Stromal cell of bone marrow (primary cell): ENCODE data around the gene SUB1.
"Not testable (repeated sequence)": the region's sequence is repeated elsewhere in the genome, so short reads cannot be mapped to it uniquely, and the experiment has no call there.

Source experiments
- DNase-seq: peaks from one replicate; pipeline ENCODE4 v3.0.0-alpha.2; 2012; ENCODE audit warnings: low read depth

The SUB1 gene

GRCh38 chr5:32600054-32600622 is 14.8 kb downstream of the SUB1 start:
- peak; percentile 94 for DNase-seq

GRCh38 chr5:32601623-32602295 is 16.4 kb downstream of the SUB1 start:
- no peak for DNase-seq

GRCh38 chr5:32602906-32603305 is 17.5 kb downstream of the SUB1 start:
- no peak for DNase-seq

- no peak for DNase-seq
These were observed 19.7 kb downstream of the SUB1 start for GRCh38 chr5:32604800-32605765.

- no peak for DNase-seq
These were observed 20.4 kb downstream of the SUB1 start for GRCh38 chr5:32605766-32606152.

GRCh38 chr5:32612134-32612888 is 27.0 kb downstream of the SUB1 start:
- no peak for DNase-seq

- peak; percentile 68 for DNase-seq
These were observed 27.8 kb downstream of the SUB1 start for GRCh38 chr5:32613050-32613672.

GRCh38 chr5:32615236-32615635 is 29.9 kb downstream of the SUB1 start:
- no peak for DNase-seq

GRCh38 chr5:32618962-32619361 is 33.6 kb downstream of the SUB1 start:
- DNase-seq, result no peak

GRCh38 chr5:32621256-32621655 is 35.9 kb downstream of the SUB1 start:
- no peak for DNase-seq

- DNase-seq, result no peak
These were observed 39.7 kb downstream of the SUB1 start for GRCh38 chr5:32625106-32625505.

- no peak for DNase-seq
These were observed 40.2 kb downstream of the SUB1 start for GRCh38 chr5:32625547-32625946.

- DNase-seq, result no peak
These were observed 42.0 kb downstream of the SUB1 start for GRCh38 chr5:32627219-32627870.

- DNase-seq, result no peak
These were observed 42.9 kb downstream of the SUB1 start for GRCh38 chr5:32628049-32628844.

- DNase-seq, result no peak
These were observed 45.6 kb downstream of the SUB1 start for GRCh38 chr5:32630867-32631491.

- DNase-seq, result not testable (repeated sequence)
These were observed 47.7 kb downstream of the SUB1 start for GRCh38 chr5:32633017-32633416.

GRCh38 chr5:32638309-32638708 is 53.0 kb downstream of the SUB1 start:
- no peak for DNase-seq

GRCh38 chr5:32639943-32640342 is 54.6 kb downstream of the SUB1 start:
- DNase-seq, result no peak

GRCh38 chr5:32642276-32643002 is 57.1 kb downstream of the SUB1 start:
- no peak for DNase-seq
